Measurements from ENCODE around the gene ZNF324. TPM values are rescaled to one million over a fixed set of nuclear protein-coding genes. Genes with fewer than 3 reads are reported as not detected.

ZNF324 gene
- total and polyA plus RNA-seq, 9 of the 15 experiments (the other 6 are each of a cell fraction or from before 2014, with no cell fraction given): 0.92 to 16.4 (median 5.3) TPM

- TF ChIP-seq ERF (CRISPR knock-in tag; IDR thresholded peaks at IDR 0.05): peak; percentile 25; the same call in 1 of the 2 replicates
- TF ChIP-seq WHSC1 (IDR thresholded peaks at IDR 0.05; ENCODE audit: low read length): no peak
- no peak for TF ChIP-seq NR0B1 (IDR thresholded peaks at IDR 0.05; ENCODE audit: partially characterized antibody)
- TF ChIP-seq TAF9B (IDR thresholded peaks at IDR 0.05; ENCODE audit: partially characterized antibody): no peak
- no peak for TF ChIP-seq ATF2 (CRISPR knock-in tag; IDR thresholded peaks at IDR 0.05)
- TF ChIP-seq NR3C1 (CRISPR knock-in tag; IDR thresholded peaks at IDR 0.05): no peak
- TF ChIP-seq PRDM10 (IDR thresholded peaks at IDR 0.05; ENCODE audit: partially characterized antibody): no peak
- no peak for TF ChIP-seq ZNF518B (CRISPR knock-in tag; IDR thresholded peaks at IDR 0.05)
- TF ChIP-seq KDM4B (IDR thresholded peaks at IDR 0.05; ENCODE audit: borderline replicate concordance in 2 of 2, low read depth in 1 of 2): no peak
- no peak for TF ChIP-seq ZNF561 (CRISPR knock-in tag; conservative IDR thresholded peaks at IDR 0.05)
- no peak for TF ChIP-seq ZBTB49 (CRISPR knock-in tag; IDR thresholded peaks at IDR 0.05; ENCODE audit: borderline replicate concordance)
- no peak for TF ChIP-seq OTX1 (CRISPR knock-in tag; IDR thresholded peaks at IDR 0.05)
- TF ChIP-seq BCL6 (CRISPR knock-in tag; IDR thresholded peaks at IDR 0.05): no peak
- TF ChIP-seq TEAD1 (CRISPR knock-in tag; IDR thresholded peaks at IDR 0.05): no peak
- no peak for TF ChIP-seq CREBBP (IDR thresholded peaks at IDR 0.05; ENCODE audit: low read depth, low read length)
Observed at GRCh38 chr19:58474997-58475713, 8.3 kb downstream of the ZNF324 start (continued).

Measured in K562 (cell line).